HuH-7.5 (cell line): ENCODE measurements around the gene DOK3.

ENCODE experiments used
- DNase-seq: peaks from one replicate; pipeline ENCODE4 v3.0.0; 2011; ENCODE audit warnings: low spot score

The DOK3 gene

DNA sequence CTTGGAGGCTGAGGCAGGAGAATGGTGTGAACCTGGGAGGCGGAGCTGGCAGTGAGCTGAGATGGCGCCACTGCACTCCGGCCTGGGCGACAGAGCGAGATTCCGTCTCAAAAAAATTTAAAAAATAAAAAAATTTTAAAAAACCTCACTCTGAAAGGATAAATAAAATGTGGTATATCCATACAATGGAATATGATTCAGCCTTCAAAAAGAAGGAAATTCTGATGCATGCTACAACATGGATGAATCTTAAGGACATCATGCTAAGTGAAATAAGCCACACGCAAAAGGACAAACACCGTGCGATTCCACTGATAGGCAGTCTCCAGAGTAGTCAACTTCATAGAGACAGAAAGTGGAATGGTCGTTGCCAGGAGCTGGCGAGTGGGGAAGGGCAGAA, 44.6 kb downstream of the DOK3 start:
- no peak for DNase-seq

DNA sequence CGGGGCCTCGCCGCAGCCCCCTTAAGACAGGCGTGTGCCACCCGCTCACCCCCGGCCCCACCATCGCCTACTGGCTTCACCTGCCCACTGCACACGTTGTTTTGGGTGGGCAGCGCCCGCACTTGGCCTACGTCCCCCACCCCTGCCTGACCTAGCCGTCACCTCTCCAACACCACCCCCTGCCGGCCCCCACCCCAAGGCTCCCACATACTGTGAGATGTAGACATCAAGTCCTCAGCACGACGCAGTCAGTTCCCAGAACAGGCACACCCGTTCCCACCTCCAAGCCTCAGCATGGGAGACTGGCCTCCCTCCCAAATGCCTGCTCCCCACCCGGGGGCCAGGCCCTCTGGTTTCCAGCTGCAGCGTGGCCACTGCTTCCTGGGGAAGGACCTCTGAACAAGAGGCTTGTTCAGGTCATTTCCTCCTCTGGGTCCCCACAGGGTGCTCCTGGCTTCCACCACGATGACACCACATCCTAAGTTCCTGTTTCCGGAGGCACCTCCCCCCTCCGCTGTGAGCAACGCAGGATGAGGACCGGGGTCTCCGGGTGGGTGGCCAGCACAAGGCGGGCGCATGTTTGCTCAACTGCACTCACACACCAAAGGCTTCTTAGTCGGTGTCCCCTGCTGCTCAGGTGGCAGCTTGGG, 47.5 kb downstream of the DOK3 start:
- DNase-seq, result no peak

DNA sequence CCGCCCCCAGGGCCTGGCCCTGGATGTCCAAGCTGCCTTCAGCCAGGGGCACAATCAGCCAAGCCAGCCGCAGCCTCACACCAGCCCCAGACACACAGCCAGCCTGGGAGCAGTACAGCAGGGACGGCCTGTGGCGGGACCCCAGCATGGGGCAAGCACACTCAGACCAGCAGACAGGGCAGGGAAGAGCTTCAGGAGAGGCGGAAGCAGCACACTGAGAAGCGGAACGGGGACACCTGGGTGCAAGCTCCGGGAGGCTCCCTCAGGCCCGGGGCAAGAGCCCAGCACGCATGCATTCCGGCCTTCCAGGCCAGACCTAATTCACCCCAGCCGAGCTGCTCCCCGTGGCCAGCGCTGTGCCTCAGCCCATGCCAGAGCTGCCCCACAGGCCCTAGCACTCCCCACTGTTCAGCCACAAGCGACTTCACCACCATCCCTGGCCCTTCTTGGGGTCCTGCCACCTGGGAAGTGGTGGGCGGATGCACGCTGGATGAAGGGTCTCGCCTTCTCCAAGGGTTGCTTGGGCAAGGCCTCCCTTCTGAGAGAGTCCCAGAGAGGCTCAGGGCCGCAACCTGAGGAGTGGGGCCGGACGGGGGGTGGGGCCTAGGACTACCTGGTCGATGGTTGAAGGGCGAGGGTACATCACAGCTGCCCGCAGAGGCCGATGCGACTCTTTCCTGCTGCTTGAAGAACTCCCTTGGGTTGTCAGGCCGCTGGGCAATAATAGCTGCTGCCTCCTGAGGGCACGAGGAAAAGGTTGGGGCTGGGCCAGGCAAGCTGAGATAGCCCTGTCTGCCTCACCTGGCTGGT, 49.6 kb downstream of the DOK3 start:
- DNase-seq, result no peak

DNA sequence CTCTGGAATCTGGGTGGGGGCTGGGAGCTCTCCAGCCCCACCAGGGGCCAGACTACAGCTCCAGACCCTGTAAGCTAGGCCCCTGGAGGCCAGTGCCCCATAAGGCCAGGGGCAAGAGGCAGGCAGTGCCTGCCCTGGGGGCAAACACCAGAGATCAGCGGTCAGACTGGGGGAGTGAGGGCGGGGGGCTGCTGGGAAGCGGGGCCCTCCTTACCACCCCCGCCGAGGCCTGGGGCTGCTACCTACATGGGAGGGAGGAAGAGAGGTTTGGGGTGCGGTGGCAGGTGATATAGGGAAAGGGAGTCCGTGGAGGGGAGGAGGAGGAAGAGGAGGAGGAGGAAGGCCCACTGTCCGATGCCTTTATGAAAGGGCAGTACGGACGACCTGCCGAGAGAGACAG, 50.3 kb downstream of the DOK3 start:
- DNase-seq, result no peak

DNA sequence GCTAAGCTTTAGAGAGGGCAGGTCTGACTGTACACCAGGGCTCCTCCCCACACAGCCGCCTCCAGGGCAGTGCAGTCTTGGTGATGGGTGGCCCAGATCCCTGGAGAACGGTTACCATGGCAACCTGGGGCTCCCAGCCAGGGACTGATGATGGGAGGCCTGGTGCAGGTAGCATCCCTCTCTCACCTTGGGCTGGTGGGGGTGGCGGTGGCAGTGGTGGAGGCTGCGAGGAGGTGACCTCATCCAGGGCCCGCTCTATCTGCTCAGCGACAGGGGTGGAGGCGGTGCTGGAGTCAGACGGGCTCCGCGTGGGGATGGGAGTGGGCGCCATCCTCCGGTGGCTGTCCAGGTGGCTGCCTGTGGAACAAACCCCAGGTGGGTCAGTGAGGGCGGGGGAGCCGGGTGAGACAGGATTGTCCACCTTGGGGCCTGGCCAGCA, 50.7 kb downstream of the DOK3 start:
- no peak for DNase-seq

DNA sequence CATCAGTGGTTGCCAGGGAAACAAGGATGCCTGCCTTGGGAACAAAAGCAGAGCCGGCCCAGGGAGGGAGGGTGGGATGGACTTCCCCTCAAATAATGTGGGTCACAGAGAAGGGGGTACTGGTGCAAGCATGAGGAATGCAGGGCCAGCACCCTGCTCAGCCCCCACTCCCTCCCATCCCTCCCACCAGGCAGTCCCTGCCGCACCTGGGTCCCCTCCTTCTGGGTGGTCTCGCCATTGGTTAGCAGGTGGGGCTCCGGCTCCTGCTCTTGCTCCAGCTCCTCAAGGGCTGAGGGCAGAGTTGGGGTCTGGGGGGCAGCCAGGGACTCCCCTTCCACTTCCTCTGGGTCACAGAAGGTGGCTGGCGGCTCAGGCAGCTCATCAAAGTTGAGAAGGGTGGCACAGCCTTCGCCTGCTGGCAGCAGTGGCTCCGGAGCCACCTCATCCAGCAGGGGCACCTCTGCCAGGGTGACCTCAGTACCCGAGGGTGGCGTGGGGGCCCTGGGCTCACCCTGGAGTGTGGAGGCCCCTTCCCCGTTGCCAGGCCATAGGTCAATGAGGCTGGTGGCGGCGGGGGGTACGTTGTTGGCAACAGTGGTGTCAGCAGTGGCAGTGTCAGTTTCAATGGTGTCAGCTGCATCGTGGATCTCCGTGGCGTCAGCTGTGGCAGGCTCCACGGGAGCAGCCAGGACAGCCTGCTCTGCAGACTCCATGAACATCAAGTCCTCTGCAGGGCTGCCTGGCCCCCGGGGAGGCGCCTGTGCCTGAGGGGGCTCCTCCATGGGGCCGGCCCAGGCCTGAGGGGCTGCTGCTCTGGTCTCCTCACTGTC, 51.6 kb downstream of the DOK3 start:
- DNase-seq, result no peak

DNA sequence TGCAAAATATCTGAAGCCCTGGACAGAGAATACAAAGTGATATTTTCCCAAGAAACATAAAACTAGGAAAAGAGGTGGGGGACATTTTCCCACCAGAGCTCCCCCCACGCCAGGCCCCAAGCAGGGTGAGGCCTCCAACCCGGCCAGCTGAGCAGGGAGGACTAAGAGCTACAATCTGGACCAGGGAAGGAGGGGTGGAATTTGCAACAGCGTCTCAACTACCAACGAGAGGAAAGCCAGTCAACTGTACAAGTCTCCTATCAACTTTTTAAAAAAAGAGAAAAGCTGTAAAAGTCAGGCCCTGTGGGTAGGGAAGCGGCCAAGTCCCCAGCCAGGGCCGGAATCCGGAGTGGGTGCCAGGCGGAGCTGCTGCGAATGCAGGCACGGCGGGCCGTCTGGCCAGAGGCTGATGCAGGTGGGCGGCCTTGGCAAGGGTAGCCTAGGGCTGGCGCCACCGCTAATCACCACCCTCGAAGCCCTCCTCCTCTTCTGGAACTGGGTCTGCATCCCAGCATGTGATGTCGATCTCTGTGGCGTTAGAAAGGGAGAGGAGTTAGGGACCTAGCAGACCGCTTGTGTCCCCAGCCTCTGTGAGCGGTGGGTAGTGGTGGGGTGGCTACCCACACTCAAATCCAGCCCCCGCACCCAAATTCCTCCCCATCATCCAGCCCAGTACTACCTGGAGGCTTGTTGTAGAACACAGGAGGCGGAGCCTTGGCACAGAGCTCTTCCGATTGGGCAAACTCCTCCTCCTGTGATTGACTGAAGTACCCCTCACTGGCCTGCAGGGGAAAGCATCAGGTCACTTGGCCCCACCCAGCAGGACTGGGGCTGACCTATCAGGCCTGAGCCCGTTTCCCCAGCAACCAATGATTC, 52.4 kb downstream of the DOK3 start:
- DNase-seq, result peak; percentile 98

DNA sequence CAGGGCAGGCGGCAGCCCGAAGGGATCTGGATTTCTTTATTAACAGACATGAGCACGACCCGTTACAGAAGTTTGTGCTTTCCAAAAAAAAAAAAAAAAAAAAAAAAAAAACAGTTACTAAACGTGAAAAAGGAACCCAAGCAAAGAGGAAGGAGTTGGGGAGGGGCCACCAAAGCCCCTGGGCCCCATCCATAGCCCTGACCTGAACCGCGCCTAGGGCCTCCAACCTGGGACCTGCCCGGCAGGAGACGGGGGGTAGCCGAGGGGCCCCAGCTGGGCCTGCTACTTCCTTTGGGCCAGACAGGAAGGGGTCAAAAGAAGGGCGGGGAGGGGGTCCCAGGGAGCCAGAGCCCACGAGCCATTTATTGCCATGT, 53.0 kb downstream of the DOK3 start:
- DNase-seq, result no peak

DNA sequence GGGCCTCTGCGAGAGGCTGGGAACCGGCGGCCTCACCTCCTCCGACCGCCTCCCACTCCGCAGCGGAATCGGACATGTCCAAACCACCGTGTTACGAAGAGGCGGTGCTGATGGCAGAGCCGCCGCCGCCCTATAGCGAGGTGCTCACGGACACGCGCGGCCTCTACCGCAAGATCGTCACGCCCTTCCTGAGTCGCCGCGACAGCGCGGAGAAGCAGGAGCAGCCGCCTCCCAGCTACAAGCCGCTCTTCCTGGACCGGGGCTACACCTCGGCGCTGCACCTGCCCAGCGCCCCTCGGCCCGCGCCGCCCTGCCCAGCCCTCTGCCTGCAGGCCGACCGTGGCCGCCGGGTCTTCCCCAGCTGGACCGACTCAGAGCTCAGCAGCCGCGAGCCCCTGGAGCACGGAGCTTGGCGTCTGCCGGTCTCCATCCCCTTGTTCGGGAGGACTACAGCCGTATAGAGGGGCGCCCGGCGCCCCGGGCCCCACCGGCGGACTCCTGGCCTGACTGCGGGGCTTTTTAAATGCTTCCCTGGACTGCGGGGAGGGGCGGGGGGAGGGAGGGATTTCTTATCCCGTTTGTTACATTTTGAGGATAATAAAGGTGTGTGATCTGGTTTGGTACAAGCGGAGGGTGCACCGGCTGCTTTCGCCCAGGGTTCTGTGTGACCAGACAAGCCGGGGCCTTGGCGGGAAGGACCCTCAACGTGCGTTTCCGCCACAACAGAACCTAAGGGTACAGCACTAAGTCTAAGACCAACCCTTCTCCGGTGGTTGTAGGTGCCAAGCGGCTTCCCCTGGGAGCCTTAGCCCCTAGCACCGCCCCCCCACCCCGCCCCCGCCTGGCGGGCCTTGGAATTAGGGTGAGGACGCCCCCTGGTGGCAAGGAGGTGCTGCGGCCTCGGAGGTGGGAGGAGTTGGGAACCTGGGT, 53.7 kb downstream of the DOK3 start:
- DNase-seq, result peak; percentile 99

DNA sequence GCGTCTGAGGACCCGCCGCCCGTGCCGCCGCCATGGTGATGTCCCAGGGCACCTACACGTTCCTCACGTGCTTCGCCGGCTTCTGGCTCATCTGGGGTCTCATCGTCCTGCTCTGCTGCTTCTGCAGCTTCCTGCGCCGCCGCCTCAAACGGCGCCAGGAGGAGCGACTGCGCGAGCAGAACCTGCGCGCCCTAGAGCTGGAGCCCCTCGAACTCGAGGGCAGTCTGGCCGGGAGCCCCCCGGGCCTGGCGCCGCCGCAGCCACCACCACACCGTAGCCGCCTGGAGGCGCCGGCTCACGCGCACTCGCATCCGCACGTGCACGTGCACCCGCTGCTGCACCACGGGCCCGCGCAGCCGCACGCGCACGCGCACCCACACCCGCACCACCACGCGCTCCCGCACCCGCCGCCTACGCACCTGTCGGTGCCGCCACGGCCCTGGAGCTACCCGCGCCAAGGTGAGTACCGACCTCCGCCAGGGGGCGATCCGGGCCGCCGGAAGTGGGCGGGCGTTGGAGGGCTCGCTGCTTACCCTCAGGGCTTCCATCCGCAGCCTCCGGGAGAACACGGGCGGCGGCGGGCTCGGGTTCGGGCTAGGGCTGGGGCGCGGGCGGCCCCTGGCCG, 54.5 kb downstream of the DOK3 start:
- peak; percentile 98 for DNase-seq

DNA sequence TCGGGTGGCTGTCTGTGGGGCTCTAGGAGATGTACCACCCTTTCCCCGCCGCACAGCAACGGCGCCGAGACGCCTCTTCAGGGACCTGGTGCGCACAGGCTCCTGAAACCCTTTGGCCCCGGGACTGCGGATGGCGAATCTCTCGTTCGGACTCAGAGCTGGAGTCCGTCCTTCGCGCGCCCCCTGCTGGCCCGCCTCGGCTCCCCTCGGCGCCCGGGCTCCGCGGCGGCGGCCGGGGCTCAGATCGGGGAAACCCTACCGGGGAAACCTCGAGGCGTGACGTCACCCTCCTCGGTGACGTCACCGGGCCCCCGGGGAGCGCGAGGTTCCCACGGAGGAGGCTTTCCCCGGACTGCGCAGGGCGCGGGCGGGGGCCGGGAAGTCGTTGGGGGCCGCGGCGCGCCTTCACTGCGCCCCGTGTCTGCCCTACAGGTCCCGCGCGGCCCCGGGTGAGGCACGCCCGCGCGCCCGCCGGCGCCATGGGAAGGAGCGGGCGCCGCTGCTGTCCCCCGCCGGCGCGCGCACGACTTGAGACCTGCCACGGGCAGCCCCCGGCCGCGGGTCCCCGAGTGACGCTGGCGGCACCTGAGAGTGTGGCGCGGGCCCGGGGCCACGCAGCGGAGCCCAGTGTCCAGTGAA, 55.1 kb downstream of the DOK3 start:
- peak; percentile 100 for DNase-seq

DNA sequence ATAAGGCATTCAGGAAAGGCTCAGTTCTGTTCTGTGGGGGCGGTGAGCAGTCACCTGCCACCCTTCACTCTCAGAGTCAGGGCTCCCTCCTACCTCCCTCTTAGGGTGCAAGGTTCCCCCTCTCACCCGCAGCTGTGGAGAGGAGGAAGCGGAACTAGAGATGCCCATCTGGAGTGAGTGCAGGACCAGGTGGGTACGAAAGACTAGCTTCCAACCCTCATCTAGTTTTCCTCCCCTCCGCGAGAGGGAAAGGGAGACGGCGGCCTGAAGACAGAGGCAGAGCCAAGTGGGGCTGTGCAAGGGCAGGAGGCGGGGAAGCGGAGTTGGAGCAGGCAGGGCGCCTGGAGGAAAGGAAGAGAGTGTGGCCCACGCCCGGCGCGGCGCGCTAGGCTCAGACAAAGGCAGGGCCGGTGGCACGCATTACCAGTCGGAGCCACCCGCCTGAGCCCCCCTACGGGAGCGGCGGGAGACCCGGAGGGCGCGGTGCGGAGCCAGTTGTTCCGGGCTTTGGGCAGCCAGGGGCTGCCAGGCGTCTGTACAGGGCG, 55.7 kb downstream of the DOK3 start:
- no peak for DNase-seq

DNA sequence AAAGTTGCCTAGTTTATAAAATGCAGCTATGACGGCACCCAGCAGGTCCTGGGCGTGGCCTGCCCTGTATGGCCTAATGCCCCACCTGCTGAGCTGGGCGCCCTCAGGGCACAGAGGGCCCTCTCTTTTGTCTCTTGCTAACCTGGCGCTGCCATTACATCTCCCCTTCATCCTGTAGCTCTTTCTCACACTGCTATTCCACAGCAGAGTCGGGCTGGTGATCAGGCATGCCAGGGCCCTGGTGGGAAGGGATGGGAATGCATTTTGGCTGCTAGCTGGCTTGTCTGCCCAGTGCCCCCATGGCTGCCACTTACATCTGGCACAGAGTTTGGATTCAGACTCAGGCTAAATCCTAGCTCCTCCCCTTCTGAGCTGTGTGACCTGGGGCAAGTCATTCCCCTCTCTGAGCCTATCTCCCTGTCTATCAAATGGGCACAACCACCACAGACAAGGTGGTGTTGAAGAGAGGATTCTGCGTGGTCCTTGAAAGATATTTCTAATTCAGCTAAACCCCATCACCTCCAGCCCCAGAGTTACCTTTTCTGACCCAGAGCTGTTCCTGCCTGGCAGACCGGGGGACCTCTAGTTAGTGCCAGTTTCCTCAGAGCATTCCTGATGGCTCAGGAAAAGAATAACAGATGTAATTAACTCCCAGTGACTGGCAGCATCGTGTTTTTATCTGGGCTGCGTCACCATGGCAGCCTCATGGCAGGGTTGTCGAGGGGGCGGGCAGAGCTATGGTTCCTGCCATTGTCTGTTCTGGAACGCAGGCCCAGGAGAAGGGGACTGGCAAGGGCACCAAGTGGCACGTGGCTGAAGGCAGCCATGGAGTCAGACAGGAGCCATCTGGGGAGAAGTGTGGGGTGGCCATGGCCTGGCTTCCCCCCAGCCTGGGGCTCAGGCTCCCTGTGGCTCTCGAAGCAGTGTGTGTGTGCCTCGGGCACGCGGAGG, 56.7 kb downstream of the DOK3 start:
- DNase-seq, result no peak
